GM18499 (cell line): ENCODE data around the gene IL1RAPL2.
"Not testable (repeated sequence)": the region's sequence is repeated elsewhere in the genome, so short reads cannot be mapped to it uniquely, and the experiment has no call there.

ENCODE experiments used
- ATAC-seq: cut with Tn5 transposase; IDR thresholded peaks from one replicate; pipeline ENCODE4 v1.9.1; 2021; ENCODE audit warnings: moderate number of reproducible peaks; ENCODE audit not compliant: insufficient read depth, unreplicated experiment

The IL1RAPL2 gene

DNA sequence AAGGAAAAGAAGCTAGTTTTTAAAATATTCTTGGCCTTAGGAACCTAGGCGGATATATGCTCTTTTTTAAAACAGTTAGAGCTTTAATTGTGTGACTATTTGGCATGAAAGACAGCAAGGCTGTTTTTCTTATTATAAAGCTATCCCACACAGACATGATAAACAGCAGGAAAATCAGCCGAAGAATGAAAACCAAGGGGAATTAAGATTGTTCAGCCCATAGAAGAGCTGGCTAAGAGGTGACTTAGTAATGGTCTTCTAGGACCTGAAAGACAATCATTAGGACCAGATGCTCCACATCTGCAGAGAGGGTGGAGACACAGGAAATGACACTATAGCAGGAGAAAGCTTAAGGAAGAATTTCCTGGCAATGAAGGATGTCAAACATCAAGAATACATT is 1085.0 kb downstream of the IL1RAPL2 start:
- no peak for ATAC-seq

DNA sequence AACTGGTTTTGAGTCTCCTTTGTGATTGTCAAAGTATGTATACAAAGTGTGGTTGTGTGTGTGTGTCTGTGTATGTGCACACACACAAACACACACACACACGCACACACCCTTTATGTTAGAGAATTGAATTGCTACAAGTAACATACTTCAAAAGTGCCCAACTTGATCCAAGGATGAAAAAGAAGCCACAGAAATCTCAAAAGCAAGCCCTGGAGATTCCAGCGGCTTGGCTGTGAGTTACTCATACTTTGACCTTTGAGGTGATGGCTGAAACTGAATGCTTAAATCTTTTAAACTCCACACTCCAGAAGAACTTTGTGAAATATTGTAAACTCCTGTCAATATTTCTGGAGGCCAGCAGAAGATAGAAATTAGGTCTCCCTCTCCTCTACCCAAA is 1087.9 kb downstream of the IL1RAPL2 start:
- ATAC-seq: no peak

- ATAC-seq: no peak
These were observed 1092.1 kb downstream of the IL1RAPL2 start for GRCh38 chrX:105658136-105658535.

- ATAC-seq: no peak
These were observed 1096.2 kb downstream of the IL1RAPL2 start for GRCh38 chrX:105662248-105662647.

DNA sequence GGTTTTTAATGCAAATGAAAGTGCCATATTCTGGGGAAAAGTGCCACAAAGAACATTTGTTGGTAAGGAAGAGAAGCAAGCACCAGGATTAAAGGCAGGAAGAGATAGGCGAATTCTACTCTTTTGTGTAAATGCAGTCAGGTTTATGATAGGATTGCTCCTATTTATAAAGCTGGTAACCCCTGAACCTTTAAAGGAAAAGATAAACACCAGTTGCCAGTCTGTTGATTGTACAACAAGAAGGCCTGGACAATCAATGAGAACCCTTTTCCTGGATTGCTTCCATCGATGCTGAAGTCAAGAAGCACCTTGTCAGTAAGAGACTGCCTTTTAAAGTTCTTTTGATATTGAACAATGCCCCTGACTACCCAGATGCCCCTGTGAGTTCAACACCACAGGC is 1098.2 kb downstream of the IL1RAPL2 start:
- ATAC-seq: no peak

DNA sequence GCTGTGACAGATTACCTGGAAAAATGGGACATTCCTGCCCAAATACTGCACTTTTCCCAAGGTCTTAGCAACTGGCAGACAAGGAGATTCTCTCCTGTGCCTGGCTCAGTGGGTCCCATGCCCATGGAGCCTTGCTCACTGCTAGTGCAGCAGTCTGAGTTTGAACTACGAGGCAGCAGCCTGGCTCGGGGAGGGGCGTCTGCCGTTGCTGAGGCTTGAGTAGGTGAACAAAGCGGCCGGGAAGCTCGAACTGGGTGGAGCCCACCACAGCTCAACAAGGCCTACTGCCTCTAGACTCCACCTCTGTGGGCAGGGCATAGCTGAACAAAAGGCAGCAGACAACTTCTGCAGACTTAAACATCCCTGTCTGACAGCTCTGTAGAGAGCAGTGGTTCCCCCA is 1118.3 kb downstream of the IL1RAPL2 start:
- ATAC-seq: not testable (repeated sequence)

- ATAC-seq: no peak
These were observed 1128.8 kb downstream of the IL1RAPL2 start for GRCh38 chrX:105694839-105695238.

GRCh38 chrX:105695451-105695850 is 1129.5 kb downstream of the IL1RAPL2 start:
- ATAC-seq: no peak

DNA sequence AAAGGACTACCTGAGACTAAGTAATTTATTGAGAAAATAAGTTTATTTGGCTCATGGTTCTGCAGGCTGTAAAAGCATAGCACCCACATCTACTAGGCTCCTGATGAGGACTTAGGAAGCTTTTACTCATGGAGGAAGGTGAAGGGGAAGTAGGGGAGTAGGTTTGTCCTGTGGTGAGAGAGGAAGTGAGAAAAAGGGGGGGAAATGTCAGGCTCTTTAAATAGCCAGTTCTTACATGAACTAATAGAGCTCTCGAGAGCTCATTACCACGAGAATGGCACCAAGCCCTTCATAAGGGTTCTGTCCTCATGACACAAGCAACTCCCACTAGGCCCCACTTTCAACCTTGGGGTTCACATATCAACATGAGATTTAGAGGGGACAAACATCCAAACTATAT is 1130.9 kb downstream of the IL1RAPL2 start:
- ATAC-seq: no peak

DNA sequence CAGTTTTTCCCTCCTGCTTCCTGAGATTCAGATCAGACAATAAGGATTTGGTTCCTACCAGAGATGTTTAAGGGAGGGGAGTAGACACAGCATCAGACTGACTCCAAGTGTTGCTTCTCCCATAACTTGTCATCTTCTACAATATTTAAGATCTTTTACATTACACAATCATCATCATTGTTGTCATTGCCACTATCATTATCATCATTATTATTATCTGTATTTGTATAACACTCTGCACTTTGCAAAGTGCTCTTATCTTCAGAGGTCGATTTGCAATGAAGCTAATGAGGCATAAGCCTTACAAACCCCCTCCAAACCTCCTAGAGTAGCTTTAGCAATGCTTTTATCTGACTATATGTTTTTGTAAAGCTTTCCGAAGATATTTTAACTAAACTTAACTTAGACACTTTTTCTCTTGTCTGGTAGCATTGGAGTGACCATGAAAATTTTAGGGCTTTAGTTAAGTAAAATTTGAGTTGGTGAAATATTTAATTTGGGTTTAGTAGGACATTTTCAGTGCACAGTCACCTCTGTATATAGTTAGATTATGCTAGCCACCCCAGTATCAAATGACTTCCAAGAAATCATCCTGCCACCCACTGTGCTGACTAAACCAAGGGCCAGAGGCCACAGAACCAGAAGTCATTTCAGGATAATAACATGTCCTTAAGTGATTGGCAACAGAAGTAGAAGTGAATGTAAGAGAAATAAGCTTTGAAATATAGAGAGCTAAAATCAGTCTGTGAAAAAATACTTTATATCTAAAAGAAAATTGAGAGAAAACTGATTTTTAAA is 1132.2 kb downstream of the IL1RAPL2 start:
- ATAC-seq: no peak

GRCh38 chrX:105700331-105700730 is 1134.3 kb downstream of the IL1RAPL2 start:
- ATAC-seq: no peak

- no peak for ATAC-seq
These were observed 1135.5 kb downstream of the IL1RAPL2 start for GRCh38 chrX:105701310-105702052.

GRCh38 chrX:105703876-105704275 is 1137.9 kb downstream of the IL1RAPL2 start:
- ATAC-seq: no peak

DNA sequence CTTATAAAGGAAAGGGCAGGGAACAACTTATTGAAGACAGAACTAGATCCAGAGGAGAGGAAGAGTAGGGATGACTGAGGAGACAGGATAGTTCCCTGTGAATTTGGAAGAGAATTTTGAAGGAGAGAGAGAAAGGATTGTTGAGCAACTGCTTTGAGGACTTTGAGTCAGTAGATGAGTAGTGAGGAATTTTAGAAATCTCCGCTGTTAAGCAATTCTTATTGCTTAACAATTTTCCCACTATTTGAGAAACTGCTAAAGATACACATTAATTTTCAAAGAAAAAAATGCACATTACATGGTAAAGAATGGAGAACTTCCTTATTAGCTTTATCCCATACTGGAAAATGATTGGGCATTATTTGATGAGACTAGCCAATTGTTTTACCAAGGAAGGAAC is 1140.0 kb downstream of the IL1RAPL2 start:
- ATAC-seq: no peak

DNA sequence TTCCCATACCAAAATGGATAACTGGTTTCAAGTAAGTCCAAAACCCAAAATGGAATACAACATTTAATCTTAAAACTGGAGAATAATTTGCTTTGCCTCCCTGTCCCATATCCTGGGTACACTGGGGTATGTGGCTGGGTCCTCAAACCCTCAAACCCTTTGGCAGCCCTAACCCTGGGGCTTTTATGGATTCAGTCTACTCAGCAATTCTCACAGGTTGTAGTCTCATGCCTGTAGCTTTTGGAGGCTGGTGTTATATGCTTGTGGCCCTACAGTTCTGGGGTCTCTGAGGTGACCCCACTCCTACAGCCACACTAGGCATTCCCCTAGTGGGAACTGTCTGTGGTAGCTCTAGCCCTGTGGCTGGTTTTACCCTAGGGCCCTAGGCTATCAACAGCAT is 1145.8 kb downstream of the IL1RAPL2 start:
- ATAC-seq: no peak

GRCh38 chrX:105715746-105716145 is 1149.7 kb downstream of the IL1RAPL2 start:
- no peak for ATAC-seq

DNA sequence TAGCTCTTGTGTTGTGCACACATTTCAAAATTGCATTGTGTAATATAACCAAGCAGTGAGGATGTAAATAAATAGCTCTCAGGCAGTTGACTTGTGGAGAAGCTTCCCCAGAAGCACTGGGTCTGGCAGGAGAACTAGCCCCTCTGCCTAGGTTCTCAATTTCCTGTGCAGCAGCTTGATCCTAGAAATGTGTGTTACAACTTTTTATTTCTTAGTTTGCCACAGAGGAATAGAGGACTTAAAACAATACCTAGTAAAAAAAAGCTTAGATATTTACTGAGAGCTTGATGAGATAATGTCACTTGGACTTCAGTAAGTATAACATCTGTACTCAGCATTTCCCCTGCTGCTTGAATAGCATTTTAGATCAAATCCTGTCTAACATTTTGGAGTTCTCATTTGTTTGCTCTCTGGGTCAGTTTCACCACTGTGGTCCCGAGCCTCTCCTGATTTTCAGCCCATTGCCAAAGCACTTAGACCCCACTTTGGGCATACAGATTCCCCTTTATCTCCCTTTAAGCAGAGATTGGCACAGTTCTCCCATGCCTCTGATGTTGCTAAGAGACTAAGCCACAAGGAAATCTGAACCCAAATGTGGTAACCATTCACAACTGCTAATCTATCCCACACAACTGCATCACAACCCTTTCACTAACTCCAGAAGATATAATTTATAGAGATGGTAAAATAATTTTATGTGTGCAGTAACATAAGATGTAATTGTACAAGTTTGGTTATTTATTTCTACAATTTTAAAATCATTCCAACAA is 1158.2 kb downstream of the IL1RAPL2 start:
- ATAC-seq: no peak

- no peak for ATAC-seq
These were observed 1159.2 kb downstream of the IL1RAPL2 start for GRCh38 chrX:105725228-105725627.

GRCh38 chrX:105738162-105738561 is 1172.2 kb downstream of the IL1RAPL2 start:
- ATAC-seq: no peak

GRCh38 chrX:105744291-105744690 is 1178.3 kb downstream of the IL1RAPL2 start:
- ATAC-seq: no peak

- no peak for ATAC-seq
These were observed 1178.9 kb downstream of the IL1RAPL2 start for GRCh38 chrX:105744946-105745345.
